ENCODE data around the gene GSK3B. TPM values are rescaled to one million over a fixed set of nuclear protein-coding genes. Genes with fewer than 3 reads are reported as not detected.

GSK3B gene
- total RNA-seq, 1 donor from 2014 or later: 71.6 TPM

DNA sequence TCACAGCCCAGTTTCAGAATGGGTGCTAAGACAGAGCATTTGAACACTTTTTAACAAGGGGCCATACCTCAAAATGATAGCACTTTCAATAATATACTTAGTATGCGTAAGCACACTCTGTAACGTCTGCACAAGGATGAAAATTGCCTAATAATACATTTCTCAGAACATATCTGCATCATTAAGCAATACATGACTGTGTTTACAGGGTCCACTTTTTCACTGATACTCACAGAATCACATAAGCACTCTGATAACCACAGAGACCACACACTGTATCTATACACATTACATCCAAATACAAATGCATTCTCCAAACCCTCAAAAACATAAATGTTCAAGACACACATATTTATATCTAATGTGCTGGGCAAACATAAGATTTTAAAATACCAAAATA lies 232.6 kb downstream of the GSK3B start:
- TF ChIP-seq, protein P1, sequence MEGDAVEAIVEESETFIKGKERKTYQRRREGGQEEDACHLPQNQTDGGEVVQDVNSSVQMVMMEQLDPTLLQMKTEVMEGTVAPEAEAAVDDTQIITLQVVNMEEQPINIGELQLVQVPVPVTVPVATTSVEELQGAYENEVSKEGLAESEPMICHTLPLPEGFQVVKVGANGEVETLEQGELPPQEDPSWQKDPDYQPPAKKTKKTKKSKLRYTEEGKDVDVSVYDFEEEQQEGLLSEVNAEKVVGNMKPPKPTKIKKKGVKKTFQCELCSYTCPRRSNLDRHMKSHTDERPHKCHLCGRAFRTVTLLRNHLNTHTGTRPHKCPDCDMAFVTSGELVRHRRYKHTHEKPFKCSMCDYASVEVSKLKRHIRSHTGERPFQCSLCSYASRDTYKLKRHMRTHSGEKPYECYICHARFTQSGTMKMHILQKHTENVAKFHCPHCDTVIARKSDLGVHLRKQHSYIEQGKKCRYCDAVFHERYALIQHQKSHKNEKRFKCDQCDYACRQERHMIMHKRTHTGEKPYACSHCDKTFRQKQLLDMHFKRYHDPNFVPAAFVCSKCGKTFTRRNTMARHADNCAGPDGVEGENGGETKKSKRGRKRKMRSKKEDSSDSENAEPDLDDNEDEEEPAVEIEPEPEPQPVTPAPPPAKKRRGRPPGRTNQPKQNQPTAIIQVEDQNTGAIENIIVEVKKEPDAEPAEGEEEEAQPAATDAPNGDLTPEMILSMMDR (IDR thresholded peaks at IDR 0.05; ENCODE audit: insufficient read depth, low read length, poor library complexity, severe bottlenecking): no peak
- no peak for DNase-seq (ENCODE audit: low read depth)
- Histone ChIP-seq H3K36me3 (ENCODE audit: control insufficient read depth, insufficient read depth, low read length) (no peaks in the 10 kb centered on the region), H3K27me3 (ENCODE audit: control insufficient read depth, insufficient read depth, low read length) (no peaks in the 10 kb centered on the region), H3K4me3 (ENCODE audit: low read depth, low read length) (no peak overlapping the region)

GRCh38 chr3:119859728-119860127 lies 234.5 kb downstream of the GSK3B start:
- H3K4me3 ChIP-seq (ENCODE audit: low read depth, low read length): no peak overlapping the region
- TF ChIP-seq, protein P1 (IDR thresholded peaks at IDR 0.05; ENCODE audit: insufficient read depth, low read length, poor library complexity, severe bottlenecking): no peak
- DNase-seq (ENCODE audit: low read depth): no peak
- no peaks in the 10 kb centered on the region for H3K27me3 ChIP-seq (ENCODE audit: control insufficient read depth, insufficient read depth, low read length)
- no peaks in the 10 kb centered on the region for H3K36me3 ChIP-seq (ENCODE audit: control insufficient read depth, insufficient read depth, low read length)

- TF ChIP-seq, protein P1 (IDR thresholded peaks at IDR 0.05; ENCODE audit: insufficient read depth, low read length, poor library complexity, severe bottlenecking): no peak
- H3K36me3 ChIP-seq (ENCODE audit: control insufficient read depth, insufficient read depth, low read length): no peaks in the 10 kb centered on the region
- H3K27me3 ChIP-seq (ENCODE audit: control insufficient read depth, insufficient read depth, low read length): no peaks in the 10 kb centered on the region
- DNase-seq (ENCODE audit: low read depth): no peak
- no peak overlapping the region for H3K4me3 ChIP-seq (ENCODE audit: low read depth, low read length)
Measured at GRCh38 chr3:119858957-119859356, 235.3 kb downstream of the GSK3B start.

- H3K27me3 ChIP-seq (ENCODE audit: control insufficient read depth, insufficient read depth, low read length): no peaks in the 10 kb centered on the region
- TF ChIP-seq, protein P1 (IDR thresholded peaks at IDR 0.05; ENCODE audit: insufficient read depth, low read length, poor library complexity, severe bottlenecking): no peak
- H3K36me3 ChIP-seq (ENCODE audit: control insufficient read depth, insufficient read depth, low read length): no peaks in the 10 kb centered on the region
- DNase-seq (ENCODE audit: low read depth): no peak
- H3K4me3 ChIP-seq (ENCODE audit: low read depth, low read length): no peak overlapping the region
Measured at GRCh38 chr3:119856695-119857094, 237.6 kb downstream of the GSK3B start.

- no peak for DNase-seq (ENCODE audit: low read depth)
- Histone ChIP-seq H3K4me3 (ENCODE audit: low read depth, low read length) (no peak overlapping the region), H3K36me3 (ENCODE audit: control insufficient read depth, insufficient read depth, low read length) (no peaks in the 10 kb centered on the region), H3K27me3 (ENCODE audit: control insufficient read depth, insufficient read depth, low read length) (no peaks in the 10 kb centered on the region)
- TF ChIP-seq, protein P1 (IDR thresholded peaks at IDR 0.05; ENCODE audit: insufficient read depth, low read length, poor library complexity, severe bottlenecking): no peak
Measured at GRCh38 chr3:119849126-119849525, 245.1 kb downstream of the GSK3B start.

- Histone ChIP-seq H3K4me3 (ENCODE audit: low read depth, low read length) (no peak overlapping the region), H3K36me3 (ENCODE audit: control insufficient read depth, insufficient read depth, low read length) (no peaks in the 10 kb centered on the region), H3K27me3 (ENCODE audit: control insufficient read depth, insufficient read depth, low read length) (no peaks in the 10 kb centered on the region)
- DNase-seq (ENCODE audit: low read depth): no peak
- TF ChIP-seq, protein P1 (IDR thresholded peaks at IDR 0.05; ENCODE audit: insufficient read depth, low read length, poor library complexity, severe bottlenecking): no peak
Measured at GRCh38 chr3:119841808-119842471, 252.3 kb downstream of the GSK3B start.

All from kidney epithelial cell (primary cell).